Left lung (tissue), 10 donors: ENCODE results near the gene MICA. TPM values are rescaled to one million over a fixed set of nuclear protein-coding genes. Genes with fewer than 3 reads are reported as not detected.
A peak's percentile ranks its signal among the peaks of the same experiment; 100 is the strongest.

Experiments
- ATAC-seq: fragments of 200-7000 bp; cut with Tn5 transposase; one replicate; pipeline ENCODE4 v1.9.1; 2020; ENCODE audit warnings: moderate library complexity
- DNase-seq, 4 donors: peaks; one replicate each; pipeline ENCODE4 v3.0.0-alpha.2; 2013 to 2020
- H3K27ac ChIP-seq, 2 donors: fragments of 200-600 bp; sonication (generic) in 1 of 2; one replicate each; pipeline versions ENCODE4 v1.5.0 to v1.8.0; 2020 to 2021
- H3K27me3 ChIP-seq, 2 donors: fragments of 200-600 bp; sonication (generic) in 1 of 2; one replicate each; pipeline versions ENCODE4 v1.5.0 to v1.8.0; 2020 to 2021
- H3K36me3 ChIP-seq, 2 donors: fragments of 200-600 bp; sonication (generic) in 1 of 2; one replicate each; pipeline versions ENCODE4 v1.5.0 to v1.8.0; 2020 to 2021
- H3K4me1 ChIP-seq, 2 donors: fragments of 200-600 bp; one replicate each; pipeline ENCODE4 v1.8.0; 2021
- H3K4me3 ChIP-seq, 2 donors: fragments of 200-600 bp; sonication (generic) in 1 of 2; one replicate each; pipeline versions ENCODE4 v1.5.0 to v1.8.0; 2020 to 2021; ENCODE audit warnings: mild to moderate bottlenecking in 1 of 2
- H3K9me3 ChIP-seq, 2 donors: fragments of 200-600 bp; sonication (generic) in 1 of 2; one replicate each; pipeline versions ENCODE4 v1.5.0 to v1.8.0; 2020 to 2021
- CTCF ChIP-seq, 2 donors: fragments of 200-600 bp; sonication (generic) in 1 of 2; IDR thresholded peaks; one replicate each; pipeline versions ENCODE4 v1.5.0 to v1.8.0; 2021; ENCODE audit warnings: antibody characterized with exemption in 2 of 2
- intact Hi-C, 2 donors: fragments of 100-400 bp; cut with DNase I; formaldehyde crosslinking; loops; one replicate each; pipeline versions ENCODE4 v1.11.2 to v1.14.2; 2022
- polyA plus RNA-seq, 6 donors: library from polyadenylated mRNA; unstranded; fragments of 120-200 nt; gene quantifications; one replicate each; pipeline ENCODE4 v1.2.1, GENCODE V29; 2013; ENCODE audit not compliant: insufficient read length in 6 of 6
- total RNA-seq, 2 donors: library from RNA; stranded (reverse); fragmentation: NEBNext Ultra II Directional; extraction: Animal tissue kit (Norgen Biotek cat#: 25700); gene quantifications; one replicate each; pipeline ENCODE4 v1.2.1, GENCODE V29; 2021
- donor health status: DM: no; HTN: yes; CAD: no.
- donor health status: DM: no; HTN: no; CAD: no.

The MICA gene
- total and polyA plus RNA-seq, 8 donors = 10.2 to 30.1 (median 15.6) TPM

- intact Hi-C loops = no loop called here
- ATAC-seq (no peak), DNase-seq (no peak)
- Histone ChIP-seq H3K27ac (no peak overlapping the region), H3K27me3 (no peaks in the 10 kb centered on the region), H3K4me1 (peaks cover 0 to 22% of the 10 kb centered on the region in 2 donors), H3K36me3 (no peaks in the 10 kb centered on the region), H3K4me3 (no peak overlapping the region), H3K9me3 (no peaks in the 10 kb centered on the region)
- TF ChIP-seq CTCF (IDR thresholded peaks at IDR 0.05) = no peak
These were observed 40.6 kb upstream of the MICA start for GRCh38 chr6:31362751-31363150.

GRCh38 chr6:31363811-31364210 is 39.6 kb upstream of the MICA start:
- ATAC-seq (no peak), DNase-seq (no peak)
- intact Hi-C loops = no loop called here
- Histone ChIP-seq H3K27ac (no peak overlapping the region), H3K9me3 (no peaks in the 10 kb centered on the region), H3K4me3 (no peak overlapping the region), H3K36me3 (no peaks in the 10 kb centered on the region), H3K4me1 (peaks cover 0 to 13% of the 10 kb centered on the region in 2 donors), H3K27me3 (no peaks in the 10 kb centered on the region)
- no peak for TF ChIP-seq CTCF (IDR thresholded peaks at IDR 0.05)

GRCh38 chr6:31365864-31366263 is 37.5 kb upstream of the MICA start:
- intact Hi-C loops = loop anchor here in 1 of 2 donors (5.0 kb wide), 1 partner anchor 229 kb away; the partner anchor contains the start of gene PSORS1C2
- DNase-seq (no peak), ATAC-seq (no peak)
- Histone ChIP-seq H3K36me3 (no peaks in the 10 kb centered on the region), H3K9me3 (no peaks in the 10 kb centered on the region), H3K27ac (no peak overlapping the region), H3K4me3 (no peak overlapping the region), H3K27me3 (peaks cover 0 to 16% of the 10 kb centered on the region in 2 donors), H3K4me1 (peaks cover 0 to 13% of the 10 kb centered on the region in 2 donors)
- no peak for TF ChIP-seq CTCF (IDR thresholded peaks at IDR 0.05)

- DNase-seq (peak; percentile 82 to 97 (median 92)), ATAC-seq (peak; percentile 100)
- peak; percentile 83 to 96 for TF ChIP-seq CTCF (IDR thresholded peaks at IDR 0.05)
- H3K27me3 ChIP-seq = peaks cover 0 to 16% of the 10 kb centered on the region in 2 donors
- H3K4me3 ChIP-seq = peak overlapping the region in 1 of 2 donors; percentile 26
- H3K4me1 ChIP-seq = peaks cover 0 to 13% of the 10 kb centered on the region in 2 donors
- H3K9me3 ChIP-seq = no peaks in the 10 kb centered on the region
- no peaks in the 10 kb centered on the region for H3K36me3 ChIP-seq
- H3K27ac ChIP-seq = no peak overlapping the region
- intact Hi-C loops = loop anchor here in 1 of 2 donors (5.0 kb wide), 1 partner anchor 230 kb away; the partner anchor contains the start of gene PSORS1C2
These were observed 36.5 kb upstream of the MICA start for GRCh38 chr6:31366693-31367470.

GRCh38 chr6:31368461-31368860 is 34.9 kb upstream of the MICA start:
- Histone ChIP-seq H3K36me3 (no peaks in the 10 kb centered on the region), H3K9me3 (no peaks in the 10 kb centered on the region), H3K4me3 (no peak overlapping the region), H3K4me1 (peaks cover 0 to 13% of the 10 kb centered on the region in 2 donors), H3K27ac (no peak overlapping the region), H3K27me3 (peaks cover 0 to 16% of the 10 kb centered on the region in 2 donors)
- DNase-seq (no peak), ATAC-seq (no peak)
- intact Hi-C loops = loop anchor here in 1 of 2 donors (2.0 to 5.0 kb wide), 2 partner anchors 172 to 231 kb away; partner anchors contain the start of gene PSORS1C2
- no peak for TF ChIP-seq CTCF (IDR thresholded peaks at IDR 0.05)
